T-helper 9 cell (primary cell): Measurements from ENCODE around the gene SH3GL1.
A peak's percentile ranks its signal among the peaks of the same experiment; 100 is the strongest.

Experiments used
- DNase-seq: peaks from one replicate; pipeline ENCODE4 v3.0.0-alpha.2; 2020

SH3GL1 gene

GRCh38 chr19:4396949-4397783, 3.2 kb downstream of the SH3GL1 start:
- DNase-seq: no peak

- no peak for DNase-seq
Observed at GRCh38 chr19:4393947-4394590, 6.3 kb downstream of the SH3GL1 start.

DNA sequence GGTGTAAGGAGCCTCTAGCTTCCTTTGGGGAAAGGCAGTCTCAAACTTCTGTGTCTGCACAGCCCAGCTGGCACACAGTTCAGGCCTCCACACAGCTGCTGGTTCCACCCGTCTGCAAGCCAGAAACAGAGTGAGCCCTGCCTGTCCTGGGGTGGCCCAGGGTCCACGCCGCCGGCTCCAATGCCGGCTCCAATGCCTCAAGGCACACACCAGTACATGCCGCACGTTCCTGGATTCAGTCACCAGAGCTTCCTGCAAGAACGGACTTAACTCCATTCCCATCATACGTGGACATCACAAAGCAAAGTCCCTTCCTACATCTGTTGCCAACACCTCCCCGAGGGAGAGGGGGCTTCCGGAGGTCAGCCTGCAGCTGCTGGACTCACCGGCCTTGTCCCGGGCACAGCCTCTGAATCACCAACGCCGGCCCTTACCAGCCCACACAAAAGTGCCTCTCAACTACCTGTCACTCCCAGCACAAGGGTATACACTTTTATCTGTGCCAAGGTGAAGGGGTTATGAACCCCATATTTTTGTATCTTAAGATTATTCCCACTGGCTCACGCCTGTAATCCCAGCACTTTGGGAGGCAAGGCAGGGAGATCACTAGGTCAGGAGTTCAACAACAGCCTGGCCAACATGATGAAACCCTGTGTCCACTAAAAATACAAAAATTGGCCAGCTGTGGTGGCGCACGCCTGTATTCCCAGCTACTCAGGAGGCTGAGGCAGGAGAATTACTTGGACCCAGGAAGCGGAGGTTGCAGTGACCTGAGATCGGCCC, 8.5 kb downstream of the SH3GL1 start:
- DNase-seq: no peak

DNA sequence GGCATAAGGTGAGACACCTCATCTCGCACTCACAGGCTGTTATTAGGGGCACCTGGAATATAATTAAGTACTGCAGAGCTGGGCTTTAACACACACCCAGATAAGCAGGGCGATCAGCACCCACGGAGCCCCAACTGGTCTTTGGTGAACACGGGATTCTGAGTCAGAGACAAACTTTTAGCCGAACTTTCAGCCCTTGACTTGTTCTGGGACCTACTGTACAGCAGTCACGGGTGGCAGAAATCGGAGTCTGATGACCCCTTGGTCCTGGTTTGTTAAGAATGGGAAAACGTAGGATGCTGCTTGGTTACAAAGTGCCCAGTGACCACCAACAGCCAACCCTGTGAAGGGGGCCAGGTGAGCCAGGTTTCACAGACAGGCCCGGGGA, 9.0 kb downstream of the SH3GL1 start:
- no peak for DNase-seq

GRCh38 chr19:4390567-4391305, 9.6 kb downstream of the SH3GL1 start:
- no peak for DNase-seq

- no peak for DNase-seq
Observed at GRCh38 chr19:4390017-4390566, 10.3 kb downstream of the SH3GL1 start.

- DNase-seq: no peak
Observed at GRCh38 chr19:4389511-4390016, 10.8 kb downstream of the SH3GL1 start.

GRCh38 chr19:4389064-4389375, 11.3 kb downstream of the SH3GL1 start:
- DNase-seq: no peak

DNA sequence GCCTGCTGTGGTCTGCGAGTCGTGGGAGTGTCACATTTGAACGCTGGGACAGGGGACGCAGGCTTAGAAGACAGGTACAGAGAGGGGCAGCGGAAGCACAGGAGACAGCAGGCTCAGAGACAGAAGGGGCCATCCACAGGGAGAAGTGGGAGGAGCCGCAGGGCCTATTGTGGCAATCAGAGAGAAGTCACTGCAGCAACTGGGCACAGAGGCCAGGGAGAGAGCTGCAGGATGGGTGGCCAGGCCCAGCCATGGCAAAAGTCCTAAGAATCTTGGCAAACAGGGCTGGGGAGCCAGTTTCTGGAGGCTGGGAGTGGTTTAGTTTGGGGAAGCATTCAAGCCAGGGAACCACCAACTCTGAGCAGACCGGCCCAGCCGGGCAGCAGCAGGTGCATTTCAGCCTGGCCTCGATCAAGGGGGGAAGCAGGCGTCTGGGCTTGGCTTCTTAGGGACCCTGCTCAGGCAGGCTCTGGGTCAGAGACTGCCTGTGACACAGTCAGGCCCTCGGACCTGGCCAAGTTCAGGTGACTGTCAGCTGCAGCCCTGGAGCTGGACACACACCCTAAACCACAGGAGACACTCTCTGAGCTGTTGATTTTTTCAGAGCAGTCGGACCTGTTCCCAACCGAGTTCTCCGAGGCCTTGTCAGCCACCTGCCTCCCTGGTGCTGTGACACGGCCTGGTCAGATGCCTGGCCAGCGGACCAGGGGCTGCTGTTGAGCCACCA, 11.8 kb downstream of the SH3GL1 start:
- no peak for DNase-seq

- no peak for DNase-seq
Observed at GRCh38 chr19:4386041-4386782, 14.1 kb downstream of the SH3GL1 start.

DNA sequence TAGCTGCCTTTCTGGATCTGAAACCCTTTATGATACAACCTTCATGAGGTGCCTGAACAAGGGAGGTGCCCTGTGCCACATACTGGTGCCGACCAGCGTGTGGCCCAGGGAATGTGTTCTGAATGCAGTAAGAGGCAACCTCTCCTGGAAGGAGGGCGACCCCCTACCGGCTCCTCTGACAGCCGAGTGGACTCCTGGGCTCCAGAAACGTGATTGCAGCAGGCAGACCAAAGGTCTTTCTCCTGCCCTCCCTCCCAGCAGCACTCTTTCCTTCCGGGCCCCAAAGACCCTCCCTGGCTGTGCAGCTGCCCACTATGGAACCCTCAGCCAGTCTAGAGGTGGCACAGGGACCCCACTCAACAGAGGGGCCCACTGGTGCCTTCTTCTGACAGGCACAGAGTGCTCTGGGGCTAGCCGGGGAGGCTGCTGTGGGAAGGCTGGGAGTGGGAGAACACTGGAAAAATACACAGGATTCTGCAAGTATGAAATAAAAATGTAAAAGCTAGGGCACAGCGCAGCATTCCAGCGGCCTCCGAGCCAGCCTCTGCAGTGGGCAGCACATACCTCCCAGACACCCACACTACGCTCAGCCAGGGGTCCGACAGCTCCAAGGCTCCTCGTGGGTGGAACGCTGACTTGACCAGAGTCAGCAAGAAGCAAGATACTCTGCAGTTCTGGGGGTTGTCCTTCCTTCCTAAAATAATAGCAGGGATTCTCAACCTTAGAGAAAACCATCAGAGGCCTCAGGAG, 14.9 kb downstream of the SH3GL1 start:
- DNase-seq: no peak

DNA sequence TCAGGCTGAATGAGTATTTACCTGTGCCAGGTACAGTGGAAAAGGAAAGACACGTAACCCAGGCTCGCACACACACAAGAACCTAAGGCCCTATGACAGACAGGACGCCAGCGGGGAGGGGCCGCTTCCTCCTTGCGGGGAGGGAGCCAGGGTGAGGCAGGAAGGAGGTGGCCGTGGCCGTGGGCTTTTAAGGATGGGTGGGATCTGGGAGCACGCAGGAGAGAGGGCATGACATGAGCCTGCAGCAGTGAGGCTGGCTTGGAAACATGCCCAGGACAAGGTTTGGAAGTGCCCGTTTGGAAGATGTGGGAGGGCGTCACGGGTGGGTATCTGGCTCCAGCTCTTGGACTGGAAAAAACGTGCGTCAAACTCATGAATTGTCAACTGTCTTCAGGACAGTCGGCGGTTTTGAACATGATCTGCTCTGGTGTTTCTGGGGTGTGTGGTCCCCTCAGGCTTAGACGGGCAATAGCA, 20.1 kb downstream of the SH3GL1 start:
- peak; percentile 57 for DNase-seq

DNA sequence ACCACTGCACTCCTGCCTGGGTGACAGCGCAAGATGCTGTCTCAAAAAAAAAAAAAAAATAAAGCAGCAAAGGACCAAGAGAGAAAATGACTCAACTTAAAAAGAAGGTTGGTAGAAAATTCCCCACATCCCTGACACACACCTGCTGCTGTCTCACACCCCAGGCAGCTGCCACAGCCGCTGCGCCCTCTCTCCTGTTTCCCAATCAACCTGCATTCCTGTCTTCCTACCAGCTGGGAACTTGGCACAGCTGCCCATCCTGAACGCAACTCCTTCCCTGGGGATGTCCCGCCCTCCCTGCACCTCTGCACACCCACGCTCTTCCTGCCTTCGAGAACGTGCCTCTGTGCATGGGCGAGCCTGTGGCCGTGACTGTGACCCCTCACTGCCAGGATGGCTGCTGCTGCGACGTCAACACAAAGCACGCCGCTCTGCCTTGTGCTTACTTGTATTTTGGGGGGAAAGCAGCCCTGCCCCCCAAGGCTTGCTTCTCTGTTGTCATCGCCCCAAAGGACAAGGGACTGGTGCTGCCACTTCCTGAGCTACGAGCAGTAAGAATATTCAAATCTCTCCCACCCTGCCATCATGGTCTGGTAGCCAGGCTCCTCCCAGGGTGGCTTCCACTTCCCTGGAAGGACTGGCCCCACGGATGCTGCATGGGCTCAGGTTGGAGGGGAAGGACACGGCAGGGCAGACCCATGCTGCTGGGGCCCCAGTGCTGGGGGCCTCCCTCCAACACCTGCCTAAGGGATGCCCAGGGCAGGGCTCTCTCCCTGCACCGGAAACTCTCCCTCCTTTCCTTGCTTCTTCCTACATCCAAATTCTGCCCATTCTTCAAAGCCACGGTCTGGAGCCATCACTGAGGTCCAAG, 20.7 kb downstream of the SH3GL1 start:
- DNase-seq: peak; percentile 17

GRCh38 chr19:4378886-4379285, 21.5 kb downstream of the SH3GL1 start:
- DNase-seq: no peak

GRCh38 chr19:4376991-4377781, 23.2 kb downstream of the SH3GL1 start:
- DNase-seq: no peak

DNA sequence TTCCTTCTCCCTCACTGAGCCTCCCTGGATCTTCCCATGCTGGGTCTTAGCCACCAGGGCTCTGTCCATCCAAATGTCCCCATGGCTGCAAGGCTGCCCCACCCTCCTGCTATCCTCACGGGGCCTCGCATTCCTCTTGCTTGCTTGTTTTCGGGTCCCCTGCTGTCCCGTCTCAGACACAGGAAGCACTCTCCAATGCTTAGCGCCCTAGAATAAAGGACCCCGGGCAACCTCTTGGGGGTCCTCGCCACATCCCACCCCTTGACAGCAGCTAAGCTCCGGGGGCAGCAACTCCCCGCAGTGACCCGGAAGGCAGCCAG, 23.7 kb downstream of the SH3GL1 start:
- no peak for DNase-seq

DNA sequence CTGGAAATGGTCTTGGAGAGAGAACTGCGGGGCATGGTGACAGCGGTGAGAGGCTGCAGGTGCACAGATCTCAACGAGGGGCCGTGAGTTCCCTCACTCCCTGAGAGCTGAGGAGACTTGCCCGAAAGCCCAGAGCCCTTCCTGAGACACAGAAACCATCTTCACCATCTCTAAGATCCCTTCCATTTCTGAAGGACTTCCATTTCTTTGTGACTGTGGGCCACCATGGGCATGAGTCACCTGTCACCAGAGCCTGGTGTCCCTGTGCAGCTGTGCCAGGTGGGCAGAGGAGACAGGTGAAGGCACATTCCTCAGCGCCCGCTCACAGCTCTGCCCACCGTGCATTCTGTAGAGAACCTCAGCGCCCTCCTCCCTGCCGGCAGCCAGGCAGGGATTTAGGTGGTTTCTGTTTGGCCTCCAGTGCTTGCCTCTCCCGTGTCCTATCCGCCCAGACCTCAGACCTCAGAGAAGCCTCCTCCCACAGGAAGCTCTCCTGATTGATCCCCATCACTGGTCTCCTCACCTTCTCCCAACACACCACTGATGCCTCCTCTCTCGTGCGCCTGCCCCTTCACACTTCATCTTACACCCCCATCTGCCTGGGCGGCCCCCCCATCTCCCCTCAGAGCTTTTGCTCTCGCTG, 24.2 kb downstream of the SH3GL1 start:
- no peak for DNase-seq
